ENCODE measurements around the gene MIGA2.
"Not testable (repeated sequence)": the region's sequence is repeated elsewhere in the genome, so short reads cannot be mapped to it uniquely, and the experiment has no call there.

MIGA2 gene

GRCh38 chr9:129104051-129104450 lies 67.6 kb downstream of the MIGA2 start:
- no peak for DNase-seq

- no peak for DNase-seq
Observed at GRCh38 chr9:129105857-129106694, 69.7 kb downstream of the MIGA2 start.

GRCh38 chr9:129107651-129108050 lies 71.2 kb downstream of the MIGA2 start:
- DNase-seq: no peak

- no peak for DNase-seq
Observed at GRCh38 chr9:129108083-129108804, 71.8 kb downstream of the MIGA2 start.

GRCh38 chr9:129108805-129109536 lies 72.5 kb downstream of the MIGA2 start:
- DNase-seq: no peak

GRCh38 chr9:129109537-129109903 lies 73.1 kb downstream of the MIGA2 start:
- DNase-seq: no peak

- no peak for DNase-seq
Observed at GRCh38 chr9:129109952-129110739, 73.7 kb downstream of the MIGA2 start.

GRCh38 chr9:129110740-129111527 lies 74.5 kb downstream of the MIGA2 start, which contains the start of the genes CRAT and PTPA:
Gene CRAT (minus strand): TSS chr9:129110793. CDS start chr9:129110509, 284 bp downstream.
Gene PTPA (plus strand): TSS chr9:129111415. CDS start chr9:129111601, 186 bp downstream.
- DNase-seq: peak; percentile 91

GRCh38 chr9:129111528-129112151 lies 75.2 kb downstream of the MIGA2 start:
- DNase-seq: peak; percentile 55

GRCh38 chr9:129112526-129112925 lies 76.1 kb downstream of the MIGA2 start:
- not testable (repeated sequence) for DNase-seq

GRCh38 chr9:129113645-129114304 lies 77.3 kb downstream of the MIGA2 start:
- DNase-seq: no peak

GRCh38 chr9:129118799-129119198 lies 82.4 kb downstream of the MIGA2 start:
- no peak for DNase-seq

- no peak for DNase-seq
Observed at GRCh38 chr9:129121483-129121882, 85.1 kb downstream of the MIGA2 start.
